SK-N-SH treated with all-trans-retinoic acid at 6 μM for 48 hours (cell line): ENCODE results near the gene DEDD2.

Experiments used
- ESRRG ChIP-seq: fragments of 250-450 bp; sonication (Bioruptor Pico); IDR thresholded peaks from 2 replicates; pipeline ENCODE4 v1.6.1; 2021; ENCODE audit warnings: mild to moderate bottlenecking
- PATZ1 ChIP-seq: fragments of 250-450 bp; sonication (Bioruptor Pico); IDR thresholded peaks from 2 replicates; pipeline ENCODE4 v1.8.0; 2020; ENCODE audit warnings: mild to moderate bottlenecking, moderate library complexity, borderline replicate concordance
- ZNF8 ChIP-seq: fragments of 450-650 bp; formaldehyde crosslinking; IDR thresholded peaks from 2 replicates; pipeline ENCODE4 v1.5.0; 2020; ENCODE audit warnings: mild to moderate bottlenecking, moderate library complexity

GRCh38 chr19:42159942-42160341 is 57.5 kb downstream of the DEDD2 start:
- no peak for TF ChIP-seq ZNF8
- TF ChIP-seq ESRRG (CRISPR knock-in tag) = no peak
- TF ChIP-seq PATZ1 = no peak
